Measurements from ENCODE around the gene SORCS2.

DNA sequence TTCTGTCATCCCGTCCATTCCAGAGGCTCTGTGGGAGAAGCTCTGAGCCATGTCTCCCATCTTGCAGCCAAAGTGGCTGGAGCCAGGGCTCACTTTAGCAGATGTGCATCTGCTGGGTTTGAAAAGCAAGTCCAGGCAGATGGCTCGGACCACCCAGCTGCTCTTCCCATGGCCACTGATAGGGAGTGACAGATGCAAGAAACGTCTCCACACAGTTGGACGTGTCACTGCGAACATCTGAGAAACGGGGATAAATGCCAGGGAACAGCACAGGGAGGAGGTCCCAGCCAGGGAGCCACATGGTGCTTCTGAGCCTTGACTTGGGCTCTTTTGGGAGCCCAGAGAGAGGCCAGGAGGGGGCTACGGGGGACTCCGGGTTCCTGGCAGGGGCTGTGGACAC, 505.0 kb downstream of the SORCS2 start:
- TF ChIP-seq, protein P1, sequence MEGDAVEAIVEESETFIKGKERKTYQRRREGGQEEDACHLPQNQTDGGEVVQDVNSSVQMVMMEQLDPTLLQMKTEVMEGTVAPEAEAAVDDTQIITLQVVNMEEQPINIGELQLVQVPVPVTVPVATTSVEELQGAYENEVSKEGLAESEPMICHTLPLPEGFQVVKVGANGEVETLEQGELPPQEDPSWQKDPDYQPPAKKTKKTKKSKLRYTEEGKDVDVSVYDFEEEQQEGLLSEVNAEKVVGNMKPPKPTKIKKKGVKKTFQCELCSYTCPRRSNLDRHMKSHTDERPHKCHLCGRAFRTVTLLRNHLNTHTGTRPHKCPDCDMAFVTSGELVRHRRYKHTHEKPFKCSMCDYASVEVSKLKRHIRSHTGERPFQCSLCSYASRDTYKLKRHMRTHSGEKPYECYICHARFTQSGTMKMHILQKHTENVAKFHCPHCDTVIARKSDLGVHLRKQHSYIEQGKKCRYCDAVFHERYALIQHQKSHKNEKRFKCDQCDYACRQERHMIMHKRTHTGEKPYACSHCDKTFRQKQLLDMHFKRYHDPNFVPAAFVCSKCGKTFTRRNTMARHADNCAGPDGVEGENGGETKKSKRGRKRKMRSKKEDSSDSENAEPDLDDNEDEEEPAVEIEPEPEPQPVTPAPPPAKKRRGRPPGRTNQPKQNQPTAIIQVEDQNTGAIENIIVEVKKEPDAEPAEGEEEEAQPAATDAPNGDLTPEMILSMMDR (IDR thresholded peaks at IDR 0.05) = no peak
- no peak for TF ChIP-seq POLR2A (IDR thresholded peaks at IDR 0.05)

All from uterus (tissue), 2 donors.